Midbrain (tissue), 1 donor: ENCODE measurements around the gene UGT1A6.

Experiments used
- DNase-seq: peaks from one replicate; lab custom pipeline; 2025; lab: John Stamatoyannopoulos, UW

Gene UGT1A6

DNA sequence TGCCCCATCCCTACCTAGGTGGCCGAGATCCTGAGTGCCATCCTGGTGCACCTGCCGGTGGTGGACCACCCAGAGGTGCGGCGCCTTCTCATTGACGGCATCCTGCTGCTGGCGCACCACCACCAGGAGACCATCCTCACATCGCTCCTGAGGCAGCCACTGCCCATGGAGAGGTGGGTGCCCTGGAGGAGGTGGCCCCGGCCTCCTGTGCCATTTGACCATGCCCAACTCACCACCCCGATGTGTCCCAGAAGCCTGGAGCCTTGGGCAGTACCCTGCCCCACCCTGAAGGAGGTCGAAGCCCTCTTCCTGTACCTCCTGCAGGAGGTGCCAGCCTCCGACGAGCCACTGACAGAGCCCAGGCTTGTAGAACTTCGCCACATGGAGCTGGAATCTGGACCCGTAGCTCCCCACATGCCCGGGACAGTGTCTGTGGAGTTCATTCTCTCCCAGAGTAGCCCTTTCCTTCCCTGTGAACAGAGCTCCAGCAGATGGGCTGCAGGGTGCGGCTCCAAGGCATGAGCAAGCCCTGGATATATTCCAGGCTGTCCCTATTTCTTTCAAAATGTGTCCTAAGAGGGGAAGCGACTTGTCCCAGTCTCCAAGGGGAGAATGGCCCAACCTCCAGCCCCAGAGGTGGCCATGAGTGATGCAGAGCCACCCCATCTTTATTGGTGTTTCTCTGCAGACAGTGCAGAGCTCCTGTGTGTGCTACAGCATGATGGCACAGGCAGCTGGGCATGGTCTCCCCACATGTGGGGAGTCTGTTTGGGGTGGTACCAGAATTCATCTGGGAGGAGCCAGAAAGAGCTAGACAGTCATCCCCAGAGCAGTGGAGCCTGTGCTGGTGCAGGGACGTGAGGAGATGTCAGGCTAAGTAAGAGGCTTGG, 127.4 kb downstream of the UGT1A6 start:
- no peak for DNase-seq

DNA sequence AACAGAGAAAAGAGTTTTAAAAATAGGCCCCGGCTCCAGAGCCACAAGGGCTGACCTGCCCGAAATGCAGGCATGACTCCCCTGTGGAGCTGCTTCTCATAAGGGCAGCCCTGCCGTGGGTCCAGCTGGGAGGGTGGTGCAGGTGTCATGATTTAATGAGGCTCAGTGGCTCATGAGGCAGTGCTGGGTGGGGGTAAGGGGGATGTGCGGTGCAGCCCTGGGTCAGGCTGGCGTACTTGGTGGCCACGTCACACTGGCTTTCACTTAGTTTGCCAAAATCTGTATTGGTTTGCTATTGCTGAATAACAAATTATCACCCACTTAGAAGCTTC, 128.1 kb downstream of the UGT1A6 start:
- no peak for DNase-seq

- DNase-seq = no peak
These were observed 128.5 kb downstream of the UGT1A6 start for GRCh38 chr2:233821196-233821595.

DNA sequence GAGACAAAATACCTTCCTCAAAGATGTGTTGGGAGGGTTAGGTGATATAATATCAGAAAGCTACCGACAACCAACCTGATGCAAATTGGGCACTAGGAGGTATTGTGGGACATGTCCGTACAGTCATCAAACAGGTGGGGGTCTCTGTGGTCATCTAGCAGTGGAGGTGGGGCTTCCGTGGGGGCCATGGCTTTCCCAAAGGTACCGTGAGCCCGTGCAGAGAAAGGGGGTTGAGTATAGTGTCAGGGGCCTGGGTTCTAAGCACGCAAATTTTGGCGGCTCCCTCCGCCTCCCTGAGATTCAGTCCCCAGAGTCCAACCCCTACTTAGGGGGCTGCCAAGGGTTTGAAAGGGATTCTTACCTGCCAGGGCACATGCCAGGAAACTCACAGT, 129.0 kb downstream of the UGT1A6 start:
- no peak for DNase-seq

- no peak for DNase-seq
These were observed 129.5 kb downstream of the UGT1A6 start for GRCh38 chr2:233822101-233822771.
